Fibroblast of pulmonary artery (primary cell): ENCODE data around the gene XPO1.
"Not testable (repeated sequence)": the region's sequence is repeated elsewhere in the genome, so short reads cannot be mapped to it uniquely, and the experiment has no call there.

ENCODE experiments used
- DNase-seq: peaks from one replicate; pipeline ENCODE4 v3.0.0-alpha.2; 2010; ENCODE audit warnings: low read depth
- H3K4me3 ChIP-seq: replicated peaks from 2 replicates; pipeline ENCODE4 v1.5.1; 2011; ENCODE audit warnings: low read depth, mild to moderate bottlenecking, control low read depth, low read length, moderate library complexity
- CTCF ChIP-seq: IDR thresholded peaks from 2 replicates; pipeline ENCODE4 v1.5.1; 2011; ENCODE audit warnings: mild to moderate bottlenecking, control low read depth, low read length, inconsistent platforms; ENCODE audit errors: missing control alignments

Gene XPO1

GRCh38 chr2:61538200-61538919, at the start of gene XPO1:
Gene XPO1, minus strand, starts transcription at chr2:61538356. Its CDS starts 4,459 bp downstream, at chr2:61533897.
- TF ChIP-seq CTCF: no peak
- peak; percentile 100 for DNase-seq
- H3K4me3 ChIP-seq: peak within 1 kb of the TSS; percentile 78

- DNase-seq, H3K4me3 ChIP-seq: not testable (repeated sequence)
These were observed 48.8 kb upstream of the XPO1 start for GRCh38 chr2:61586928-61587327.

- DNase-seq: peak; percentile 11
- no peak overlapping the region for H3K4me3 ChIP-seq
- no peak for TF ChIP-seq CTCF
These were observed 47.2 kb upstream of the XPO1 start for GRCh38 chr2:61585383-61585782.

GRCh38 chr2:61584368-61584767, 46.2 kb upstream of the XPO1 start:
- not testable (repeated sequence) for H3K4me3 ChIP-seq, DNase-seq

GRCh38 chr2:61582165-61582564, 44.0 kb upstream of the XPO1 start:
- no peak for DNase-seq
- no peak overlapping the region for H3K4me3 ChIP-seq
- no peak for TF ChIP-seq CTCF

GRCh38 chr2:61581716-61582115, 43.6 kb upstream of the XPO1 start:
- H3K4me3 ChIP-seq: no peak overlapping the region
- DNase-seq: no peak
- TF ChIP-seq CTCF: no peak

GRCh38 chr2:61575447-61575859, 37.3 kb upstream of the XPO1 start:
- no peak overlapping the region for H3K4me3 ChIP-seq
- TF ChIP-seq CTCF: no peak
- DNase-seq: no peak

GRCh38 chr2:61566566-61566965, 28.4 kb upstream of the XPO1 start:
- TF ChIP-seq CTCF: no peak
- no peak overlapping the region for H3K4me3 ChIP-seq
- no peak for DNase-seq
